Mesenchymal stem cell (in vitro differentiated cells and primary cell): ENCODE results near the gene KIRREL3.
A peak's percentile ranks its signal among the peaks of the same experiment; 100 is the strongest.
"Not testable (repeated sequence)": the region's sequence is repeated elsewhere in the genome, so short reads cannot be mapped to it uniquely, and the experiment has no call there.

ENCODE experiments used
- DNase-seq: peaks from one replicate; pipeline ENCODE4 v3.0.0-alpha.2; 2013
- H2AFZ ChIP-seq: one replicate; pipeline ENCODE4 v1.6.1; 2013; ENCODE audit warnings: low read depth, mild to moderate bottlenecking, control low read depth, inconsistent platforms, low read length, moderate library complexity
- H2AK5ac ChIP-seq: 2 replicates; pipeline ENCODE4 v1.6.1; 2013; ENCODE audit warnings: low read length, moderate library complexity, mild to moderate bottlenecking, inconsistent platforms; ENCODE audit not compliant: severe bottlenecking
- H2BK120ac ChIP-seq: one replicate; pipeline ENCODE4 v1.6.1; 2013; ENCODE audit warnings: low read depth, mild to moderate bottlenecking, inconsistent platforms, low read length, moderate library complexity
- H2BK12ac ChIP-seq, 2 experiments: one replicate each; pipeline ENCODE4 v1.6.1; 2013; ENCODE audit warnings: inconsistent platforms in 2 of 2, low read length in 2 of 2, mild to moderate bottlenecking in 2 of 2, moderate library complexity in 2 of 2, control low read depth in 1 of 2
- H2BK15ac ChIP-seq: one replicate; pipeline ENCODE4 v1.6.1; 2013; ENCODE audit warnings: mild to moderate bottlenecking, low read depth, inconsistent platforms; ENCODE audit not compliant: poor library complexity, severe bottlenecking
- H2BK5ac ChIP-seq: 2 replicates; pipeline ENCODE4 v1.6.1; 2013; ENCODE audit warnings: low read depth, mild to moderate bottlenecking, low read length, control low read depth, inconsistent platforms; ENCODE audit not compliant: poor library complexity, severe bottlenecking
- H3K14ac ChIP-seq, 2 experiments: one replicate each; pipeline ENCODE4 v1.6.1; 2013; ENCODE audit warnings: inconsistent platforms in 2 of 2, low read length in 2 of 2, control low read depth in 1 of 2, mild to moderate bottlenecking in 1 of 2, moderate library complexity in 1 of 2
- H3K18ac ChIP-seq, 2 experiments: one replicate each; pipeline ENCODE4 v1.6.1; 2013; ENCODE audit warnings: inconsistent platforms in 2 of 2, low read length in 2 of 2, control low read depth in 1 of 2, low read depth in 1 of 2, mild to moderate bottlenecking in 1 of 2
- H3K23ac ChIP-seq, 2 experiments: one replicate each; pipeline ENCODE4 v1.6.1; 2013; ENCODE audit warnings: inconsistent platforms in 2 of 2, low read length in 2 of 2, mild to moderate bottlenecking in 2 of 2, moderate library complexity in 2 of 2, control low read depth in 1 of 2
- H3K27ac ChIP-seq: 2 replicates; pipeline ENCODE4 v1.5.1; 2013; ENCODE audit warnings: mild to moderate bottlenecking, moderate library complexity, low read length, control low read depth, inconsistent platforms; ENCODE audit not compliant: poor library complexity, severe bottlenecking
- H3K27me3 ChIP-seq, 2 experiments: 2 replicates each; pipeline versions ENCODE4 v1.6.1 to v1.7.0; 2013; ENCODE audit warnings: low read length in 2 of 2, mild to moderate bottlenecking in 2 of 2, moderate library complexity in 2 of 2, control low read depth in 1 of 2, inconsistent platforms in 1 of 2; ENCODE audit not compliant: control insufficient read depth in 1 of 2, insufficient read depth in 1 of 2
- H3K36me3 ChIP-seq, 2 experiments: 2 replicates each; pipeline versions ENCODE4 v1.6.1 to v1.7.0; 2013; ENCODE audit warnings: low read length in 2 of 2, control low read depth in 1 of 2, inconsistent platforms in 1 of 2, low read depth in 1 of 2, mild to moderate bottlenecking in 1 of 2; ENCODE audit not compliant: insufficient read depth in 2 of 2, control insufficient read depth in 1 of 2
- H3K4ac ChIP-seq, 2 experiments: one replicate each; pipeline ENCODE4 v1.6.1; 2013; ENCODE audit warnings: inconsistent platforms in 2 of 2, low read length in 2 of 2, mild to moderate bottlenecking in 2 of 2, moderate library complexity in 2 of 2, control low read depth in 1 of 2, low read depth in 1 of 2
- H3K4me1 ChIP-seq: 2 replicates; pipeline ENCODE4 v1.6.1; 2013; ENCODE audit warnings: low read depth, low read length, control low read depth; ENCODE audit not compliant: control insufficient read depth, insufficient read depth
- H3K4me2 ChIP-seq: 2 replicates; pipeline ENCODE4 v1.6.1; 2013; ENCODE audit warnings: low read length, mild to moderate bottlenecking, inconsistent platforms; ENCODE audit not compliant: poor library complexity, severe bottlenecking
- H3K4me3 ChIP-seq, 2 experiments: 2 replicates each; pipeline versions ENCODE4 v1.5.1 to v1.7.0; 2013; ENCODE audit warnings: low read length in 2 of 2, mild to moderate bottlenecking in 2 of 2, control low read depth in 1 of 2, low read depth in 1 of 2; ENCODE audit not compliant: insufficient read depth in 1 of 2
- H3K79me1 ChIP-seq: replicated peaks from 2 replicates; pipeline ENCODE4 v1.6.1; 2013; ENCODE audit warnings: mild to moderate bottlenecking, control low read depth, low read length, inconsistent platforms; ENCODE audit not compliant: poor library complexity, severe bottlenecking
- H3K9ac ChIP-seq: 2 replicates; pipeline ENCODE4 v1.7.0; 2013; ENCODE audit warnings: mild to moderate bottlenecking, low read length, moderate library complexity
- H3K9me3 ChIP-seq: 2 replicates; pipeline ENCODE4 v1.7.0; 2013; ENCODE audit warnings: mild to moderate bottlenecking, low read length; ENCODE audit not compliant: control insufficient read depth
- H4K8ac ChIP-seq: one replicate; pipeline ENCODE4 v1.6.1; 2013; ENCODE audit warnings: inconsistent platforms, mild to moderate bottlenecking, low read length, moderate library complexity
- H4K91ac ChIP-seq: one replicate; pipeline ENCODE4 v1.6.1; 2013; ENCODE audit warnings: mild to moderate bottlenecking, low read length, inconsistent platforms
- WGBS: methylation state at CpG from one replicate; pipeline ENCODE4 v1.1.7; 2013; ENCODE audit warnings: mixed read lengths; 5-methylcytosine and 5-hydroxymethylcytosine counted together

KIRREL3 gene

GRCh38 chr11:126383339-126384335, 616.9 kb downstream of the KIRREL3 start:
- H3K4me2 ChIP-seq = no peak overlapping the region
- WGBS = 94% methylated on average over 18 of the region's 20 CpGs
- H4K91ac ChIP-seq = no peak overlapping the region
- no peak overlapping the region for H3K23ac ChIP-seq
- no peak overlapping the region for H2BK12ac ChIP-seq
- peak overlapping the region; percentile 54 for H4K8ac ChIP-seq
- no peak overlapping the region for H3K4ac ChIP-seq
- no peak overlapping the region for H3K18ac ChIP-seq
- H2AFZ ChIP-seq = no peak overlapping the region
- H3K4me1 ChIP-seq = no peaks in the 10 kb centered on the region
- peaks cover 0 to 6% of the 10 kb centered on the region in 2 experiments for H3K36me3 ChIP-seq
- H2BK120ac ChIP-seq = no peak overlapping the region
- H2AK5ac ChIP-seq = no peak overlapping the region
- H3K27me3 ChIP-seq = no peaks in the 10 kb centered on the region
- no peak overlapping the region for H3K27ac ChIP-seq
- no peak overlapping the region for H3K4me3 ChIP-seq
- DNase-seq = no peak
- no peak overlapping the region for H3K14ac ChIP-seq
- no peak overlapping the region for H2BK15ac ChIP-seq
- no peak overlapping the region for H3K9ac ChIP-seq
- H3K9me3 ChIP-seq = no peaks in the 10 kb centered on the region
- no peak overlapping the region for H2BK5ac ChIP-seq
- peaks cover 31% of the 10 kb centered on the region for H3K79me1 ChIP-seq

- H2BK120ac ChIP-seq, H4K8ac ChIP-seq, H3K4me3 ChIP-seq, H3K9me3 ChIP-seq, H3K18ac ChIP-seq, H3K23ac ChIP-seq, H3K9ac ChIP-seq, H4K91ac ChIP-seq, H3K27me3 ChIP-seq, H2AFZ ChIP-seq, H3K14ac ChIP-seq, H3K36me3 ChIP-seq, H2BK5ac ChIP-seq, H3K4me2 ChIP-seq, H3K4me1 ChIP-seq, DNase-seq, H2BK12ac ChIP-seq, H2AK5ac ChIP-seq, H3K4ac ChIP-seq, H2BK15ac ChIP-seq, H3K27ac ChIP-seq: not testable (repeated sequence)
- H3K79me1 ChIP-seq = peaks cover 31% of the 10 kb centered on the region
- 100% methylated on average over 1 of the region's 4 CpGs for WGBS
Observed at GRCh38 chr11:126382641-126383040, 617.9 kb downstream of the KIRREL3 start.

- peaks cover 30% of the 10 kb centered on the region for H3K79me1 ChIP-seq
- WGBS = 38% methylated on average over 1 of the region's 10 CpGs
- not testable (repeated sequence) for H3K27ac ChIP-seq
Observed at GRCh38 chr11:126381960-126382359, 618.6 kb downstream of the KIRREL3 start.

GRCh38 chr11:126380909-126381308, 619.7 kb downstream of the KIRREL3 start:
- Histone ChIP-seq H3K4ac (no peak overlapping the region), H3K4me3 (no peak overlapping the region), H3K27me3 (no peaks in the 10 kb centered on the region), H2BK120ac (no peak overlapping the region), H4K8ac (no peak overlapping the region), H3K18ac (no peak overlapping the region), H3K9ac (no peak overlapping the region), H3K36me3 (peaks cover 0 to 4% of the 10 kb centered on the region in 2 experiments), H3K4me1 (no peaks in the 10 kb centered on the region), H2AFZ (no peak overlapping the region), H4K91ac (no peak overlapping the region), H2AK5ac (no peak overlapping the region), H2BK15ac (no peak overlapping the region), H3K9me3 (no peaks in the 10 kb centered on the region), H2BK5ac (no peak overlapping the region), H3K27ac (no peak overlapping the region), H2BK12ac (no peak overlapping the region), H3K23ac (no peak overlapping the region), H3K14ac (no peak overlapping the region), H3K79me1 (peaks cover 23% of the 10 kb centered on the region), H3K4me2 (no peak overlapping the region)
- DNase-seq = no peak
- 95% methylated on average over 4 of the region's 4 CpGs for WGBS

More at GRCh38 chr11:126381960-126382359, 618.6 kb downstream of the KIRREL3 start:
- H4K91ac ChIP-seq, H2BK120ac ChIP-seq, H3K36me3 ChIP-seq, H4K8ac ChIP-seq, H3K9ac ChIP-seq, H2BK12ac ChIP-seq, H2BK5ac ChIP-seq, H3K4me3 ChIP-seq, H3K4me1 ChIP-seq, H3K14ac ChIP-seq, H2AK5ac ChIP-seq, H2AFZ ChIP-seq, H3K4ac ChIP-seq, H3K23ac ChIP-seq, DNase-seq, H3K27me3 ChIP-seq, H2BK15ac ChIP-seq, H3K9me3 ChIP-seq, H3K18ac ChIP-seq, H3K4me2 ChIP-seq: not testable (repeated sequence)
